ENCODE measurements around the gene TMEFF1. TPM values are rescaled to one million over a fixed set of nuclear protein-coding genes. Genes with fewer than 3 reads are reported as not detected.

The TMEFF1 gene
- total and polyA plus RNA-seq, 2 of the 8 experiments (the other 6 are each of a cell fraction or from before 2014, with no cell fraction given): 13.5 to 68.2 TPM

DNA sequence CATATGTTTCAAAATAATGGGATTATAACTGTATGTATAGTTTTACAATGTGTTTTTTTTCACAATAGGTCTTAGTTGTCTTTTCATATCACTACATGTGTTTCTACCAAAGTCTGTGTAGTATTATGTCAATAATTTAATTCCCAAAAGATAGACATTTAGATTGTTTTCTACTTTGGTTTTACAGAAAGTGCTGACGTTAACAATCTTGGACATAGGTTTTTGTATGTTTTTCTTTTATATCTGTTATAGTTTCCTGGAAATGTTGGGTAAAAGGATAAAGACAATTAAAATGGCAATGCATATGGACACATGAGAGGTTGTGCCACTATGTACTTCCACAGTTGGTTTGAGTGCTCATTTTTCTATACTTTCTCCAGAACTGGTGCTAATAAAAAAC lies 15.2 kb downstream of the TMEFF1 start:
- Histone ChIP-seq H3K4me1 (replicated peaks in 1 of 4; ENCODE audit: control insufficient read depth in 3 of 4, insufficient read depth in 4 of 4, low read length in 3 of 4) (peaks cover 0 to 8% (median 5%) of the 10 kb centered on the region in 4 experiments; a peak in 4 of 7 replicates), H3K14ac (ENCODE audit: insufficient read length) (no peak overlapping the region), H3K56ac (replicated peaks; ENCODE audit: insufficient read length, low read depth, low read length) (no peak overlapping the region), H2BK20ac (ENCODE audit: low read length) (no peak overlapping the region), H2BK5ac (ENCODE audit: low read depth, low read length) (no peak overlapping the region), H4K20me1 (replicated peaks in 1 of 2; ENCODE audit: control insufficient read depth in 1 of 2, insufficient read depth in 2 of 2, low read length in 2 of 2) (peaks cover 19 to 31% of the 10 kb centered on the region in 2 experiments), H3K27me3 (replicated peaks in 1 of 4; ENCODE audit: control insufficient read depth in 3 of 4, extremely low read depth in 1 of 4, insufficient read depth in 3 of 4, low read length in 3 of 4) (no peaks in the 10 kb centered on the region), H4K8ac (ENCODE audit: extremely low read depth, insufficient read depth, low read length) (no peak overlapping the region), H3K23me2 (ENCODE audit: low read depth, low read length) (no peaks in the 10 kb centered on the region), H4K5ac (ENCODE audit: insufficient read length, low read depth, low read length) (no peak overlapping the region), H2AK5ac (ENCODE audit: low read depth, low read length) (no peak overlapping the region), H3K4ac (replicated peaks; ENCODE audit: insufficient read length, low read depth, low read length) (no peak overlapping the region), H3K9ac (replicated peaks in 1 of 4; ENCODE audit: extremely low read depth in 1 of 4, low read depth in 3 of 4, low read length in 3 of 4) (no peak overlapping the region), H3K79me1 (ENCODE audit: low read depth, low read length) (no peaks in the 10 kb centered on the region), H3K9me3 (ENCODE audit: insufficient read depth in 2 of 2, low read depth in 1 of 2, low read length in 1 of 2) (no peaks in the 10 kb centered on the region), H3K4me3 (ENCODE audit: extremely low read depth in 1 of 4, insufficient read depth in 2 of 4, low read depth in 3 of 4, low read length in 4 of 4) (no peak overlapping the region), H2AFZ (ENCODE audit: low read length) (no peak overlapping the region), H3K18ac (ENCODE audit: extremely low read depth, low read length) (no peak overlapping the region), H3K36me3 (ENCODE audit: control insufficient read depth in 2 of 4, insufficient read depth in 4 of 4, low read length in 3 of 4) (no peaks in the 10 kb centered on the region), H2BK12ac (ENCODE audit: low read depth, low read length) (no peak overlapping the region), H3K27ac (ENCODE audit: low read depth, low read length) (no peak overlapping the region), H2BK15ac (ENCODE audit: low read length) (no peak overlapping the region), H4K91ac (replicated peaks; ENCODE audit: insufficient read length, low read length) (no peak overlapping the region), H3K4me2 (ENCODE audit: insufficient read depth in 1 of 2, low read depth in 2 of 2, low read length in 2 of 2) (no peak overlapping the region), H3K23ac (ENCODE audit: insufficient read length) (no peak overlapping the region), H3K79me2 (ENCODE audit: control insufficient read depth in 1 of 2, insufficient read depth in 2 of 2, low read length in 2 of 2) (peaks cover 38 to 99% of the 10 kb centered on the region in 2 experiments), H2BK120ac (replicated peaks; ENCODE audit: low read depth, low read length) (no peak overlapping the region)
- DNase-seq (ENCODE audit: low read depth in 1 of 2, low spot score in 2 of 2) (no peak), FAIRE-seq (no peak)
- ChIA-PET CTCF (ENCODE audit: partially characterized antibody) (no interaction called here), POLR2A (ENCODE audit: partially characterized antibody) (no interaction called here)
- WGBS, 2 experiments (ENCODE audit: extremely low coverage in 1 of 2, insufficient coverage in 1 of 2, insufficient read length in 1 of 2, insufficient replicate concordance in 2 of 2, low coverage in 1 of 2, low lambda C conversion rate in 2 of 2, missing lambda C conversion rate in 1 of 2): 85% methylated on average over 1 of the region's 1 CpG; no CpG with 5 or more reads in 1 of the 2 experiments
